ENCODE measurements around the gene TUFT1. TPM values are rescaled to one million over a fixed set of nuclear protein-coding genes. Genes with fewer than 3 reads are reported as not detected.
A peak's percentile ranks its signal among the peaks of the same experiment; 100 is the strongest.

Gene TUFT1
- total RNA-seq, 1 donor from 2014 or later, result 54.1 TPM

- peak; percentile 99 for DNase-seq (ENCODE audit: low read depth)
Measured at GRCh38 chr1:151539321-151540020, 638 bp upstream of the TUFT1 start.

- DNase-seq (ENCODE audit: low read depth), result no peak
Measured at GRCh38 chr1:151540982-151541377, 871 bp downstream of the TUFT1 start.

- DNase-seq (ENCODE audit: low read depth), result no peak
Measured at GRCh38 chr1:151541752-151542151, 1.6 kb downstream of the TUFT1 start.

- DNase-seq (ENCODE audit: low read depth), result peak; percentile 92
Measured at GRCh38 chr1:151542710-151543129, 2.6 kb downstream of the TUFT1 start.

- DNase-seq (ENCODE audit: low read depth), result no peak
Measured at GRCh38 chr1:151545542-151545941, 5.4 kb downstream of the TUFT1 start.

- no peak for DNase-seq (ENCODE audit: low read depth)
Measured at GRCh38 chr1:151546011-151546925, 6.2 kb downstream of the TUFT1 start.

GRCh38 chr1:151547119-151547899, 7.2 kb downstream of the TUFT1 start:
- DNase-seq (ENCODE audit: low read depth), result peak; percentile 98

- no peak for DNase-seq (ENCODE audit: low read depth)
Measured at GRCh38 chr1:151547900-151548230, 7.8 kb downstream of the TUFT1 start.

GRCh38 chr1:151549199-151549598, 9.1 kb downstream of the TUFT1 start:
- DNase-seq (ENCODE audit: low read depth), result no peak

- peak; percentile 84 for DNase-seq (ENCODE audit: low read depth)
Measured at GRCh38 chr1:151553659-151554058, 13.6 kb downstream of the TUFT1 start.

- DNase-seq (ENCODE audit: low read depth), result no peak
Measured at GRCh38 chr1:151556052-151556451, 15.9 kb downstream of the TUFT1 start.

- DNase-seq (ENCODE audit: low read depth), result no peak
Measured at GRCh38 chr1:151562661-151563060, 22.6 kb downstream of the TUFT1 start.

- no peak for DNase-seq (ENCODE audit: low read depth)
Measured at GRCh38 chr1:151563376-151563775, 23.3 kb downstream of the TUFT1 start.

GRCh38 chr1:151565502-151566189, 25.5 kb downstream of the TUFT1 start:
- no peak for DNase-seq (ENCODE audit: low read depth)

GRCh38 chr1:151568626-151569088, 28.5 kb downstream of the TUFT1 start:
- DNase-seq (ENCODE audit: low read depth), result no peak

GRCh38 chr1:151570819-151571218, 30.7 kb downstream of the TUFT1 start:
- no peak for DNase-seq (ENCODE audit: low read depth)

GRCh38 chr1:151574575-151575529, 34.7 kb downstream of the TUFT1 start:
- DNase-seq (ENCODE audit: low read depth), result no peak

GRCh38 chr1:151577173-151577572, 37.1 kb downstream of the TUFT1 start:
- no peak for DNase-seq (ENCODE audit: low read depth)

- DNase-seq (ENCODE audit: low read depth), result no peak
Measured at GRCh38 chr1:151578941-151579340, 38.8 kb downstream of the TUFT1 start.

- DNase-seq (ENCODE audit: low read depth), result peak; percentile 44
Measured at GRCh38 chr1:151579436-151580225, 39.5 kb downstream of the TUFT1 start.

Data from renal cortical epithelial cell (primary cell).